T-cell (primary cell): ENCODE results near the gene CACNA2D4. TPM values are rescaled to one million over a fixed set of nuclear protein-coding genes. Genes with fewer than 3 reads are reported as not detected.

Source experiments
- ATAC-seq, 4 experiments: fragments of 200-7000 bp in 3 of 4; fragments of 150-1000 bp in 1 of 4; cut with Tn5 transposase; replicated peaks in 1 of 4; 1 replicate in 3 of 4; 2 replicates in 1 of 4; pipeline ENCODE4 v1.10.0; 2021; ENCODE audit warnings: moderate library complexity in 3 of 4, mild to moderate bottlenecking in 2 of 4, moderate number of reproducible peaks in 1 of 4
- CTCF ChIA-PET, 2 donors: fragments of 300-600 bp; sonication (Branson Sonifier 250); formaldehyde crosslinking; loops; one replicate each; lab custom pipeline; 2022; ENCODE audit warnings: antibody characterized with exemption in 2 of 2; lab: Charles Lee
- POLR2A ChIA-PET, 2 donors: fragments of 300-600 bp; sonication (Branson Sonifier 250); formaldehyde crosslinking; loops; one replicate each; lab custom pipeline; 2022; ENCODE audit warnings: antibody characterized with exemption in 2 of 2; lab: Charles Lee
- DNase-seq, 35 experiments: peaks; one replicate each; pipeline versions ENCODE4 v3.0.0 to v3.0.0-alpha.2; 2013 to 2023
- H3K27ac ChIP-seq: one replicate; pipeline ENCODE4 v1.5.1; 2013; ENCODE audit warnings: low read length
- H3K27me3 ChIP-seq, 2 experiments: replicated peaks in 1 of 2; 1 replicate in 1 of 2; 2 replicates in 1 of 2; pipeline versions ENCODE4 v1.6.1 to v1.7.0; 2013; ENCODE audit warnings: low read length in 1 of 2, mixed read lengths in 1 of 2; ENCODE audit not compliant: control insufficient read depth in 2 of 2, insufficient read depth in 2 of 2; ENCODE audit errors: extremely low read depth in 1 of 2
- H3K36me3 ChIP-seq, 2 donors: 1 replicate in 1 of 2; 2 replicates in 1 of 2; pipeline versions ENCODE4 v1.6.1 to v1.7.0; 2013; ENCODE audit warnings: low read length in 1 of 2; ENCODE audit not compliant: control insufficient read depth in 2 of 2, insufficient read depth in 1 of 2; ENCODE audit errors: extremely low read depth in 1 of 2
- H3K4me1 ChIP-seq, 2 experiments: 1 replicate in 1 of 2; 2 replicates in 1 of 2; pipeline versions ENCODE4 v1.6.1 to v1.7.0; 2013; ENCODE audit warnings: low read length in 2 of 2, mixed read lengths in 1 of 2; ENCODE audit not compliant: insufficient read depth in 2 of 2, control insufficient read depth in 1 of 2; ENCODE audit errors: extremely low read depth in 1 of 2
- H3K4me3 ChIP-seq, 2 donors: 1 replicate in 1 of 2; 2 replicates in 1 of 2; pipeline versions ENCODE4 v1.5.1 to v1.7.0; 2013; ENCODE audit warnings: mild to moderate bottlenecking in 2 of 2, low read length in 1 of 2, moderate library complexity in 1 of 2; ENCODE audit not compliant: control insufficient read depth in 1 of 2; ENCODE audit errors: extremely low read depth in 1 of 2
- H3K9me3 ChIP-seq: 2 replicates; pipeline ENCODE4 v1.7.0; 2013
- H3K27ac Mint-ChIP-seq, 2 donors: one replicate each; pipeline ENCODE4 v1.8.0; 2020 to 2021; ENCODE audit warnings: mild to moderate bottlenecking in 2 of 2, mixed read lengths in 2 of 2
- H3K27me3 Mint-ChIP-seq, 2 donors: one replicate each; pipeline ENCODE4 v1.8.0; 2021 to 2022; ENCODE audit warnings: mixed read lengths in 2 of 2
- H3K36me3 Mint-ChIP-seq: one replicate; pipeline ENCODE4 v1.8.0; 2021; ENCODE audit warnings: mixed read lengths
- H3K4me1 Mint-ChIP-seq, 3 donors: one replicate each; pipeline ENCODE4 v1.8.0; 2020 to 2022; ENCODE audit warnings: mixed read lengths in 3 of 3, mild to moderate bottlenecking in 1 of 3
- H3K4me3 Mint-ChIP-seq, 3 donors: one replicate each; pipeline ENCODE4 v1.8.0; 2020 to 2022; ENCODE audit warnings: mild to moderate bottlenecking in 3 of 3, mixed read lengths in 3 of 3, moderate library complexity in 3 of 3
- H3K9me3 Mint-ChIP-seq, 3 donors: one replicate each; pipeline ENCODE4 v1.8.0; 2020 to 2022; ENCODE audit warnings: mixed read lengths in 3 of 3
- WGBS: methylation state at CpG from one replicate; pipeline ENCODE4 v1.1.5; 2013; ENCODE audit warnings: missing lambda C conversion rate; ENCODE audit not compliant: insufficient coverage; 5-methylcytosine and 5-hydroxymethylcytosine counted together
- total RNA-seq, 35 experiments: library from RNA in 6 of 35; stranded (reverse) in 6 of 35; fragments of 120-200 nt in 1 of 35; gene quantifications; one replicate each; pipeline versions ENCODE4 v1.2.1 to v1.2.4 and lab custom pipeline; 2013 to 2026

Gene CACNA2D4
- total RNA-seq, 5 donors from 2014 or later (not counting 1 experiment from before 2014, with no cell fraction given) = 10.2 to 14.8 (median 12.1) TPM

DNA sequence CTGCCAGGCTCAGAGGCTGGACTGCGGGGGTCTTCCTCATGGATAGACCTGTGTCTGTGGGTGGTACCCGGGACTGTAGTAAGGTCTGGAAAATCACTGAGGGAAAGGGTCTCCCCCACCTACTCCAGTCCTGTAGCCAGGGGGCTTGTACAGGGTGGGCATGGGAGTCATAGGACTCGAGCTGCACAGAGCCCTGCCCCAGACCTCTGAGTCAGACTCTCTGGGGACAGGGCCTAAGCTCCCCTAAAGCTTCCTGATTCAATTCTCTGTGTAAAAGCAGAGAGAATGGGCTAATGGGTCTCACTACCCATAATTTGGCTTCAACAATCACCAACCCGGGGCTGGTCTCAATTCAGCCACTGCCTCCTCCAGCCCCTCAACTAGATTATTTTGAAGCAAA is 71.0 kb downstream of the CACNA2D4 start:
- Histone ChIP-seq H3K4me3 (no peak overlapping the region), H3K27ac (no peak overlapping the region), H3K4me1 (no peaks in the 10 kb centered on the region), H3K36me3 (no peaks in the 10 kb centered on the region), H3K27me3 (peaks cover 0 to 26% of the 10 kb centered on the region in 2 experiments), H3K9me3 (no peaks in the 10 kb centered on the region)
- H3K27me3 Mint-ChIP-seq = peaks cover 4 to 15% of the 10 kb centered on the region in 2 donors
- ChIA-PET CTCF (no interaction called here), POLR2A (no interaction called here)
- peaks cover 0 to 3% (median 0%) of the 10 kb centered on the region in 3 donors for H3K4me1 Mint-ChIP-seq
- no CpG with 5 or more reads among the region's 4 CpGs for WGBS
- no peak for DNase-seq
- no peak for ATAC-seq
- no peaks in the 10 kb centered on the region for H3K9me3 Mint-ChIP-seq
- no peak overlapping the region for H3K27ac Mint-ChIP-seq
- no peaks in the 10 kb centered on the region for H3K36me3 Mint-ChIP-seq
- no peak overlapping the region for H3K4me3 Mint-ChIP-seq

DNA sequence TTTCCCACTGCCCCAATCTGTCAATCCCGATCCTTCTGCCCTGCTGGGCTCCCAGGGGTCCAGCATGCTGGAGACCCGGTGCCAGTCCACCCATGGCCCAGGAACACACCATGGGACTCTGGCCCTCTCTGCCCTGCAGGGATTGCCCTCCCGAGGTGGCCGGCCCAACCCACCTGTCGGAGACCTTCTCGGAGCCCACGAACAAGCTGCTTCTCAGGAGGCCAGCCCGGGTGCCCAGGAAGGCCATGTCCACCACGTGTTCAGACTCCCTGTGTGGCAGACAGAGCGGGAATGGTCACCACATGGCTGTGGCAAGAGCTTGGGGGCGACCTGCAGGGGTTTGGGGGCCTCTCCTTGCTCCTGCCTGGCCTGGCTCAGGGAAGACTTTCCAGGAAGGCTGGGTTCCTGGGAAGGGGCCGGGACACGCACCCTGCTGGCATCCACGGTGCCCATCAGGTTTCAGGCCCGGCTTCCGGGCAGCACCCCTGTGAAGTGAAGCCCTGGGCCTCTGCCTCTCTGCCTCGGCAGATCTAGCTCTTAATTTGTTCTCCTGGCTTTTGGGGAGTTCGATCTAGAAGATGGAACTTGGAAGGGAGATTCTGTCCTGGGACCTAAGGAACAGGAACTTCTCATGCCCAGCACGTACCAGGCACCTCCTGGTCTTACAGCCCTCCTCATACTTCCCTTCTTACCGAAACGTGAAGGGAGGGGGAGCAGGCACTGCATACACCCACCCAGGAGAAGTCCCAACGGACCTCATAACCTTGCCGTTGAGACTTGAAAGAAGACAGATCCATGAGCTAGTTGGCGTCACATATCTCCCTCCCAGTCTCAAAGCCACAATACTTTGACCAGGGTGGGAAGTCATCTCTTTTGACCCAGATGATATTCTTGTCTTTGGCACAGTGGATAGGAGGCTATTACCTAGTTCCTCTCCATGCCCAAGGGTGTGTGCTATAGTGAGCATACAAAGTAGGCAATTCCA is 71.7 kb downstream of the CACNA2D4 start:
- Histone ChIP-seq H3K9me3 (no peaks in the 10 kb centered on the region), H3K27me3 (peaks cover 0 to 26% of the 10 kb centered on the region in 2 experiments), H3K4me1 (no peaks in the 10 kb centered on the region), H3K4me3 (no peak overlapping the region), H3K36me3 (no peaks in the 10 kb centered on the region), H3K27ac (no peak overlapping the region)
- CTCF ChIA-PET = interaction anchor here in 1 of 2 donors (0.5 kb wide), 1 partner anchor 622 kb away, joined by 3 read pairs; no protein-coding TSS in a partner anchor
- Mint-ChIP-seq H3K4me1 (peaks cover 0 to 5% (median 0%) of the 10 kb centered on the region in 3 donors), H3K4me3 (no peak overlapping the region), H3K36me3 (no peaks in the 10 kb centered on the region), H3K27ac (no peak overlapping the region), H3K27me3 (peaks cover 4 to 15% of the 10 kb centered on the region in 2 donors), H3K9me3 (no peaks in the 10 kb centered on the region)
- POLR2A ChIA-PET = no interaction called here
- DNase-seq = peak in 1 of 35 experiments; percentile 10
- ATAC-seq = no peak
- 72% methylated on average over 17 of the region's 24 CpGs for whole genome bisulfite sequencing

DNA sequence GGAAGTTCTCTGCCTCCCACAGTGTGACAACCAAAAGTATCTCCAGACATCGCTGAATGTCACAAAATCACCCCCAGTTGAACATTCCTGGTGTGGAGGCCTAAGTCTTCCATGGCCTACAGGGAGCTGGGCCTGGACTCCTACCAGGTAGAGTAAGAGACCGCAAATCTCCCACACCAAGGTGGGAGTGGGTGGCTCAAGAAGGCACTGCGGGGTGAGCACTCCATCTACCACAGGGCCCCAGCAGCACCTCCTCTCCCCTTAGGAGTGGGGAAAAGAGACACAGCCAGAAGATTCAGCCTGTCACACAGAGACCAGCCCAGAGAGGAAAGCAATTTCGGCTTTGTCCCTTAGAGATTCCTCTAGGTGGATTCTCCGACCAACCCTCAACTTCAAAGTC is 72.6 kb downstream of the CACNA2D4 start:
- no peak overlapping the region for H3K4me3 ChIP-seq
- Mint-ChIP-seq H3K4me3 (no peak overlapping the region), H3K27ac (no peak overlapping the region), H3K4me1 (peaks cover 0 to 2% (median 0%) of the 10 kb centered on the region in 3 donors), H3K36me3 (no peaks in the 10 kb centered on the region), H3K9me3 (no peaks in the 10 kb centered on the region), H3K27me3 (peaks cover 4 to 17% of the 10 kb centered on the region in 2 donors)
- no peak overlapping the region for H3K27ac ChIP-seq
- no peaks in the 10 kb centered on the region for H3K36me3 ChIP-seq
- no peak for ATAC-seq
- peaks cover 0 to 26% of the 10 kb centered on the region in 2 experiments for H3K27me3 ChIP-seq
- WGBS = 79% methylated on average over 3 of the region's 5 CpGs
- ChIA-PET POLR2A (no interaction called here), CTCF (interaction anchor here in 1 of 2 donors (0.5 kb wide), 1 partner anchor 621 kb away, joined by 3 read pairs; no protein-coding TSS in a partner anchor)
- no peak for DNase-seq
- H3K9me3 ChIP-seq = no peaks in the 10 kb centered on the region
- H3K4me1 ChIP-seq = no peaks in the 10 kb centered on the region

DNA sequence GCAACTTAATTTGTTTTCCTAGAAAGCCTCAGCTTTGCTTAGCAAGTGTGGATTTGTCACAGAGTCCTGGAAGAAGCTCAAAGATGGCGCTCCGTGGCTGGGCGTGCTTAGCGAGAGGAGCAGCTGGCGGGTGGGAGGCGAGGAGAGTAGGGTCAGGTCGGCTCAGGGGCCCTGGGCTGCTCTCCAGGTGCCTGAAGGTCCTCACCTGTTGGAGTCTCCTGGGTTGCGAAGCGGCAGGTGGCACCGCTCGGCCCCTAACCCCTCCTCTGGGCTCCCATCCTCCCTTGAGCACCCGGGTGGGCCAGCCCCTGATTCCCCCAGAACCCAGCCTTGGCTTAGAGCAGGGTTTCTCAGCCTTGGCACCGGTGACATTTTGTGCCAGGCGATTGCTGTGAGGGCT is 73.0 kb downstream of the CACNA2D4 start:
- H3K36me3 Mint-ChIP-seq = no peaks in the 10 kb centered on the region
- H3K9me3 Mint-ChIP-seq = no peaks in the 10 kb centered on the region
- H3K4me3 Mint-ChIP-seq = no peak overlapping the region
- H3K27me3 ChIP-seq = peaks cover 0 to 26% of the 10 kb centered on the region in 2 experiments
- no peaks in the 10 kb centered on the region for H3K36me3 ChIP-seq
- H3K27ac ChIP-seq = no peak overlapping the region
- no peak overlapping the region for H3K27ac Mint-ChIP-seq
- ChIA-PET POLR2A (no interaction called here), CTCF (no interaction called here)
- ATAC-seq = no peak
- no peaks in the 10 kb centered on the region for H3K4me1 ChIP-seq
- H3K4me3 ChIP-seq = no peak overlapping the region
- 95% methylated on average over 14 of the region's 14 CpGs for WGBS
- H3K9me3 ChIP-seq = no peaks in the 10 kb centered on the region
- peak in 1 of 35 experiments; percentile 22 for DNase-seq
- H3K4me1 Mint-ChIP-seq = peaks cover 0 to 2% (median 0%) of the 10 kb centered on the region in 3 donors
- H3K27me3 Mint-ChIP-seq = peaks cover 4 to 17% of the 10 kb centered on the region in 2 donors

DNA sequence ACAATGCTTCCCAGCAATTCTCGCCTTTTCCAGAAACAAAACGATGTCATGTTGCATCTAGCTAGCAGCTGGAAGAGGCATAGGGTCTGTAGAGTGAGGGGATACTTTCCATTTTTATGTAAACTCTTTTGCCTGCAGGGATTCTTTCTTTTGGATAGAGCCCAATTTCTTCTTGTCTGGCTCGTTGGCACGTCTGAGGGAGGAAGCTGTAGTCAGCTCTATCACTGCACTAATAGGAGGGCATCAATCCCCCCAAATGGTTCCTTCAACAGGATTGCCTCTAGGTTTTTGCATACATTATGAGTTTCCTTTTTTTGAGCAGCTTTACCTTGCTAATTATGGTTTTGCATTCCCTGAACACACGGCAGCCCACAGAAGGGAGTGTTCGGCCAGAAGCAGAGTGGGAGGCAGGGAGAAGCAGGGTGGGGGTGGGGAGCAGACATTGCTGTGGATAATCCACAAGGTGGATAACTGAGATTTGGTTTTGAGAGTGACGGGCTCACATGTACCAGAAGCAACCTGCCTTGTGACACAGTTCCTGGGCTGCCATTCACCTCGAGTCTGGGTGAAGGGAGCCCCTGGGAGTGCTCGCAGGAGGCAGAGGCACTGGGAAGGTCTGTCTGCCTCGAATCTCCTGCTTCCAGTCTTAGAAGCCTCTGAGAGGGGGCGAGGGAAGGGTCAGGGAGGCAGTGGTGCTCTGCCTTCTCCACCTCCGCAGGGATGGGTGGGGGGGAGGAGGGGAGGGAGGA is 73.6 kb downstream of the CACNA2D4 start:
- ATAC-seq (no peak), DNase-seq (peak in 1 of 35 experiments; percentile 10)
- ChIA-PET POLR2A (no interaction called here), CTCF (no interaction called here)
- Mint-ChIP-seq H3K27me3 (peaks cover 4 to 17% of the 10 kb centered on the region in 2 donors), H3K27ac (no peak overlapping the region), H3K9me3 (no peaks in the 10 kb centered on the region), H3K4me3 (no peak overlapping the region), H3K36me3 (no peaks in the 10 kb centered on the region), H3K4me1 (peaks cover 0 to 2% (median 0%) of the 10 kb centered on the region in 3 donors)
- H3K36me3 ChIP-seq = no peaks in the 10 kb centered on the region
- no peak overlapping the region for H3K27ac ChIP-seq
- WGBS = 73% methylated on average over 6 of the region's 12 CpGs
- H3K4me3 ChIP-seq = no peak overlapping the region
- H3K9me3 ChIP-seq = no peaks in the 10 kb centered on the region
- H3K4me1 ChIP-seq = no peaks in the 10 kb centered on the region
- H3K27me3 ChIP-seq = peaks cover 0 to 26% of the 10 kb centered on the region in 2 experiments

DNA sequence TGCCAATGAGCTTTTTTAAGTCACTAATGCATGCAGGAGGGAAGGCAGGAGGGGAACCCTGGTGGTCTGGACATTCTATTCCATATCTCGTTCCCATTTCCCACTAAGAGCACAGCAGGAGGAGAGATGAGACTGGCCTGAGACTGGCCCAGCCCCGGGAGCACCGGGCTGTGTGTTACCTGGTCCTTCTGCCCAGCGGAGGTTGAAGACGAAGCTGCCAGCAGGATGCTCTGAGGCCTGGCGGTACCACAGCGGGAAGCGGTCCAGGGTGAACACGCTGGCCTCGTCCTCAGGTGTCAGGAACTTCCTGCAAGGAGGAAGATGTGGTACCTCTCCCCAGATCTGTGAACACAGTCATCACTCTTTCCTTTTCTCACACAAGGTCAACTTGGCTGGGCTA is 74.2 kb downstream of the CACNA2D4 start:
- H3K4me3 Mint-ChIP-seq = no peak overlapping the region
- H3K27ac ChIP-seq = no peak overlapping the region
- no peak overlapping the region for H3K4me3 ChIP-seq
- ChIA-PET POLR2A (no interaction called here), CTCF (no interaction called here)
- DNase-seq = peak in 1 of 35 experiments; percentile 17
- H3K9me3 Mint-ChIP-seq = no peaks in the 10 kb centered on the region
- H3K4me1 ChIP-seq = no peaks in the 10 kb centered on the region
- peaks cover 0 to 2% (median 0%) of the 10 kb centered on the region in 3 donors for H3K4me1 Mint-ChIP-seq
- ATAC-seq = no peak
- H3K27me3 Mint-ChIP-seq = peaks cover 4 to 17% of the 10 kb centered on the region in 2 donors
- peaks cover 0 to 27% of the 10 kb centered on the region in 2 experiments for H3K27me3 ChIP-seq
- WGBS = 83% methylated on average over 8 of the region's 10 CpGs
- H3K27ac Mint-ChIP-seq = no peak overlapping the region
- H3K36me3 Mint-ChIP-seq = no peaks in the 10 kb centered on the region
- no peaks in the 10 kb centered on the region for H3K9me3 ChIP-seq
- H3K36me3 ChIP-seq = no peaks in the 10 kb centered on the region
